Suprapubic skin (tissue), 4 donors: ENCODE results near the gene RCOR1. TPM values are rescaled to one million over a fixed set of nuclear protein-coding genes. Genes with fewer than 3 reads are reported as not detected.
"Not testable (repeated sequence)": the region's sequence is repeated elsewhere in the genome, so short reads cannot be mapped to it uniquely, and the experiment has no call there.

Experiments used
- DNase-seq, 2 donors: peaks; one replicate each; pipeline ENCODE4 v3.0.0-alpha.2; 2019; ENCODE audit warnings: low spot score in 2 of 2
- H3K27ac ChIP-seq: fragments of 200-600 bp; sonication (generic); one replicate; pipeline ENCODE4 v1.5.1; 2019
- H3K27me3 ChIP-seq: fragments of 200-600 bp; sonication (generic); one replicate; pipeline ENCODE4 v1.5.1; 2019
- H3K36me3 ChIP-seq: fragments of 200-600 bp; sonication (generic); one replicate; pipeline ENCODE4 v1.5.1; 2019
- H3K4me1 ChIP-seq: fragments of 200-600 bp; sonication (generic); one replicate; pipeline ENCODE4 v1.5.1; 2019
- H3K4me3 ChIP-seq: fragments of 200-600 bp; sonication (generic); one replicate; pipeline ENCODE4 v1.5.1; 2019; ENCODE audit warnings: mild to moderate bottlenecking
- H3K9me3 ChIP-seq: fragments of 200-600 bp; sonication (generic); one replicate; pipeline ENCODE4 v1.5.1; 2019
- CTCF ChIP-seq, 2 donors: fragments of 200-600 bp in 1 of 2; fragments of 450-650 bp in 1 of 2; sonication (generic) in 1 of 2; IDR thresholded peaks; one replicate each; pipeline ENCODE4 v1.5.1; 2016 to 2019; ENCODE audit warnings: antibody characterized with exemption in 2 of 2, mild to moderate bottlenecking in 1 of 2, moderate library complexity in 1 of 2
- EP300 ChIP-seq: sonication (generic); formaldehyde crosslinking; IDR thresholded peaks from one replicate; pipeline ENCODE4 v1.6.1; 2017; ENCODE audit warnings: antibody characterized with exemption
- POLR2A ChIP-seq, 2 donors: fragments of 450-650 bp; IDR thresholded peaks; one replicate each; pipeline ENCODE4 v1.6.1; 2017; ENCODE audit warnings: antibody characterized with exemption in 2 of 2, mild to moderate bottlenecking in 2 of 2, moderate library complexity in 2 of 2
- POLR2AphosphoS5 ChIP-seq, 3 donors: sonication (generic); formaldehyde crosslinking; IDR thresholded peaks; one replicate each; pipeline ENCODE4 v1.6.1; 2017; ENCODE audit warnings: antibody characterized with exemption in 3 of 3
- WGBS: methylation state at CpG from one replicate; pipeline ENCODE4 v1.1.5; 2018; 5-methylcytosine and 5-hydroxymethylcytosine counted together
- total RNA-seq, 4 donors: library from RNA; depleted of rRNA; stranded (reverse); fragments of >200 nt; gene quantifications; one replicate each; pipeline ENCODE4 v1.1.0, GENCODE V29; 2016

The RCOR1 gene
- total RNA-seq, 4 donors from 2014 or later = 20.6 to 27.7 (median 24.8) TPM

GRCh38 chr14:102571043-102571442, 21.4 kb upstream of the RCOR1 start:
- Histone ChIP-seq H3K4me3 (no peak overlapping the region), H3K4me1 (peaks cover 6% of the 10 kb centered on the region), H3K27ac (no peak overlapping the region), H3K36me3 (no peaks in the 10 kb centered on the region), H3K9me3 (no peaks in the 10 kb centered on the region), H3K27me3 (no peaks in the 10 kb centered on the region)
- 95% methylated on average over 2 of the region's 2 CpGs for WGBS
- TF ChIP-seq POLR2AphosphoS5 (IDR thresholded peaks at IDR 0.05) (no peak), EP300 (no peak), CTCF (IDR thresholded peaks at IDR 0.05) (no peak), POLR2A (IDR thresholded peaks at IDR 0.05) (no peak)
- DNase-seq = no peak

GRCh38 chr14:102571478-102572042, 20.9 kb upstream of the RCOR1 start:
- 92% methylated on average over 10 of the region's 10 CpGs for WGBS
- TF ChIP-seq EP300 = no peak
- TF ChIP-seq POLR2A (IDR thresholded peaks at IDR 0.05) = no peak
- TF ChIP-seq POLR2AphosphoS5 (IDR thresholded peaks at IDR 0.05) = no peak
- TF ChIP-seq CTCF (IDR thresholded peaks at IDR 0.05) = no peak
- H3K27me3 ChIP-seq = no peaks in the 10 kb centered on the region

DNA sequence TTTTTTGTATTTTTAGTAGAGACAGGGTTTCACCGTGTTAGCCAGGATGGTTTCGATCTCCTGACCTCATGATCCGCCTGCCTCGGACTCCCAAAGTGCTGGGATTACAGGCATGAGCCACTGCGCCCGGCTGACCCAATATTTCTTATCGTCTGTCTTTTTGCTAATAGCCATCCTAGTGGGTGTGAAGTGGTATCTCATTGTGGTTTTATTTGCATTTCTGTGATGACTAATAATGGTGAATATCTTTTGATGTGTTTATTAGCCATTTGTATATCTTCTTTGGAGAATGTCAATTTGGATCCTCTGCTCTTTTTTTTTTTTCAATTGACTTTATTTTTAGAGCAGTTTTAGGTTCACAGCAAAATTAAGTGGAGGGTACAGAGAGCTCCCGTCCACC, 19.3 kb upstream of the RCOR1 start:
- 78% methylated on average over 8 of the region's 8 CpGs for WGBS
- H3K27ac ChIP-seq, H3K27me3 ChIP-seq, H3K9me3 ChIP-seq, H3K36me3 ChIP-seq, DNase-seq, H3K4me3 ChIP-seq, H3K4me1 ChIP-seq: not testable (repeated sequence)

More at GRCh38 chr14:102571478-102572042, 20.9 kb upstream of the RCOR1 start:
- Histone ChIP-seq H3K9me3 (no peaks in the 10 kb centered on the region), H3K4me3 (no peak overlapping the region), H3K36me3 (no peaks in the 10 kb centered on the region), H3K4me1 (peaks cover 6% of the 10 kb centered on the region), H3K27ac (no peak overlapping the region)
- no peak for DNase-seq

DNA sequence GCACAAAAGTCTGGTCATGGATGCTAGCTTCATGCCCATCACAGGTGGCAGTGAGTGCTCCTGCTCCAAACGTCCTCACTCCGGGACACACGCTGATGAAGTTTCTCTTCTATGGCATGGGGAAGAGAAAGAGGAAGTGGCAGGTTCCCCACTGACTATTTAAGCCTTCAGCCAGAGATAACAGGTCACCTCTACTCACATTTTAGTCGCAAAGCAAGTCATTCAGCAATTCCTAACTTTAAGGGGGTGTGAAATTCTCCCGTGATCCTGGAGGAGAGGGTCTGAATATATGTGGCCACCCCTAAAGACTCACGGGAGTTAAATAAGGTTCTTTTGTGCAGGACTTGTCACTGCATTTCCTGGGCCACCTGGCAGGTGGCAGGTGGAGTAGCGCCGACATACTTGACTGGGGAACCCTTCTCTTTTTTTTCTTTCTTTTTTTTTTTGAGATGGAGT, 18.8 kb upstream of the RCOR1 start:
- whole genome bisulfite sequencing = 62% methylated on average over 8 of the region's 8 CpGs

GRCh38 chr14:102574281-102575159, 17.9 kb upstream of the RCOR1 start:
- H3K4me1 ChIP-seq = peaks cover 2% of the 10 kb centered on the region
- H3K36me3 ChIP-seq = no peaks in the 10 kb centered on the region
- H3K9me3 ChIP-seq = no peaks in the 10 kb centered on the region
- 70% methylated on average over 20 of the region's 20 CpGs for WGBS
- no peak overlapping the region for H3K4me3 ChIP-seq
- H3K27ac ChIP-seq = no peak overlapping the region
- no peak for DNase-seq
- no peak for TF ChIP-seq CTCF (IDR thresholded peaks at IDR 0.05)
- TF ChIP-seq POLR2A (IDR thresholded peaks at IDR 0.05) = no peak
- no peak for TF ChIP-seq EP300
- TF ChIP-seq POLR2AphosphoS5 (IDR thresholded peaks at IDR 0.05) = no peak
- no peaks in the 10 kb centered on the region for H3K27me3 ChIP-seq

More for the DNA sequence above, 18.8 kb upstream of the RCOR1 start:
- H3K9me3 ChIP-seq = no peaks in the 10 kb centered on the region
- no peaks in the 10 kb centered on the region for H3K4me1 ChIP-seq
- no peaks in the 10 kb centered on the region for H3K27me3 ChIP-seq
- no peak overlapping the region for H3K27ac ChIP-seq
- no peaks in the 10 kb centered on the region for H3K36me3 ChIP-seq
- no peak for DNase-seq
- TF ChIP-seq POLR2A (IDR thresholded peaks at IDR 0.05) (no peak), POLR2AphosphoS5 (IDR thresholded peaks at IDR 0.05) (no peak), EP300 (no peak), CTCF (IDR thresholded peaks at IDR 0.05) (no peak)
- no peak overlapping the region for H3K4me3 ChIP-seq
